NCI-H82 (cell line): ENCODE measurements around the gene IGF1R.
"Not testable (repeated sequence)": the region's sequence is repeated elsewhere in the genome, so short reads cannot be mapped to it uniquely, and the experiment has no call there.

Source experiments
- DNase-seq: peaks from one replicate; lab custom pipeline; 2025; lab: John Stamatoyannopoulos, UW

IGF1R gene

DNA sequence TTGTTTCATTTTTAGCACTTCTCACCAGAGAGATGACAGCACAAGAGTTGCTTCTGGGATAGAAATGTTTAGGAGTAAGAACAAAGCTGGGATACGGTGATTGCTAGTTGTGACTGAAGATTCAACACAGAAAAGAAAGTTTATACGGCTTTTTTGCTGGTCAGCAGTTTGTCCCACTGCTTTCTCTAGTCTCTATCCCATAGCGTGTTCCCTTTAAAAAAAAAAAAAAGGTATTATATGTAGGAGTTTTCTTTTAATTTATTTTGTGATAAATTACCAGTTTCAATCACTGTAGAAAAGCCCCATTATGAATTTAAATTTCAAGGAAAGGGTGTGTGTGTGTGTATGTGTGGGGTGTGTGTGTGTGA is 311.3 kb downstream of the IGF1R start:
- DNase-seq: no peak

DNA sequence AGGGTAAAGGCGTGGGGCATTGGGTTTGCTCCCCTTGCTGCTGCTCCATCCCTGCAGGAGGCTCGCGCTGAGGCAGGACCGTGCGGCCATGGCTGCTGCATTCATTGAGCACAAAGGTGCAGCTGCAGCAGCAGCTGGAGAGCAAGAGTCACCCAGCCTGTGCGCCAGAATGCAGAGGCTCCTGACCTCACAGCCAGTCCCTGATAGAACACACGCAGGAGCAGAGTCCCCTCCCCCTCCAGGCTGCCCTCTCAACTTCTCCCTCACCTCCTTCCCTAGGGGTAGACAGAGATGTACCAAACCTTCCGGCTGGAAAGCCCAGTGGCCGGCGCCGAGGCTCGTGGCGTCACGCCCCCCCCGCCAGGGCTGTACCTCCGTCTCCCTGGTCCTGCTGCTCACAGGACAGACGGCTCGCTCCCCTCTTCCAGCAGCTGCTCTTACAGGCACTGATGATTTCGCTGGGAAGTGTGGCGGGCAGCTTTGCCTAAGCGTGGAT is 312.3 kb downstream of the IGF1R start:
- DNase-seq: no peak

DNA sequence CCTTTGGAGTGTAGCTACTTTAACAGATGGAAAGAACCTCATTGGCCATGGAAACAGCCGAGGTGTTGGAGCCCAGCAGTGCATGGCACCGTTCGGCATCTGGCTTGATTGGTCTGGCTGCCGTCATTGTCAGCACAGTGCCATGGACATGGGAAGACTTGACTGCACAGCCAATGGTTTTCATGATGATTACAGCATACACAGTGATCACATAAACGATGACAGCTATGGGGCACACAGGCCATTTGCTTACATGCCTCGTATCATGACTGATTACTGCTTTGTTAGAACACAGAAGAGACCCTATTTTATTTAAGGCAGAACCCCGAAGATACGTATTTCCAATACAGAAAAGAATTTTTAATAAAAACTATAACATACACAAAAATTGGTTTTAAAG is 315.1 kb downstream of the IGF1R start:
- DNase-seq: no peak

DNA sequence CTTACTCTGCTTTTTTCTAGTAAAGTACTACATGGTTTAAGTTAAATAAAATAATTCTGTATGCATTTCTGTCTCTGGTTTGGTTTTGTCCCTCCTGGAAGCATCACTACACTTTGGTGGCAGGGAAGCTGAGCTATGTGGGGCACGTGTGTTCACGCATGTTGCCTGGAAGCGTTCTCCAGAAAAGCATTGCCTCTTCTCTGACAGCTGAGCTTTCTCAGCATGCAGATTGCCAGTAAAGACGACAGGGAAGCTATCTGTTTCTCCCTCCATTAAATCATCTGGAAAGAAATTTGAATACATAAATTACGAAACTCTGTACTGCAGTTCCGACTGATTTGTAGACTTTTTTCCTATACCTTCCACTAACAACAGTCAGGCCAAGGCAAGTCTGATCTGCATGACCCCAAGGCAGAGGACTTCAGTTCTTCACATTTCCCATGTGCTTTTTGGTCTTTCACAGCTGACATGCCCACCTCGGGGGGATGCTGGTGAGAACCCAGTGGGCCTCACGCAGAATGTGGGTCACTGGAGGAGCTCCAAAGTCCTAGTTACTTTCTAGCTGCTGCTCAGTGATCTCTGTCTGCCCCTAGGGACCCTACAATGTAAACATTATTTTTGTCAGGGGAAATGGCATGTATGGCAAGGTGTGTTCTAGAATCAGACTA is 316.3 kb downstream of the IGF1R start:
- DNase-seq: no peak

DNA sequence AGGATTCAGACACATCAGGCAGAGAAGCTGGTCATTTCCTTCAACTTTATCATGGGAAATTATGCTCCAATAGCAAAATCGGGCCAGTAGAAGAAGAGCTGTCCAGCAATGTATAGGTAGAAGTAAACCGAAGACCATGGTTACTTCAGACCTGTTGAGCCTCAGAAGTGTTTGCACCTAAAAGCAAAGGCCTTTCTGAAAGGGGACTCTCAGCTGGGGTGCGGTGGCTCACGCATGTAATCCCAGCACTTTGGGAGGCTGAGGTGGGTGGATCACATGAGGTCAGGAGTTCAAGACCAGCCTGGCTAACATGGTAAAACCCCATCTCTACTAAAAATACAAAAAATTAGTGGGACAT is 316.8 kb downstream of the IGF1R start:
- not testable (repeated sequence) for DNase-seq

DNA sequence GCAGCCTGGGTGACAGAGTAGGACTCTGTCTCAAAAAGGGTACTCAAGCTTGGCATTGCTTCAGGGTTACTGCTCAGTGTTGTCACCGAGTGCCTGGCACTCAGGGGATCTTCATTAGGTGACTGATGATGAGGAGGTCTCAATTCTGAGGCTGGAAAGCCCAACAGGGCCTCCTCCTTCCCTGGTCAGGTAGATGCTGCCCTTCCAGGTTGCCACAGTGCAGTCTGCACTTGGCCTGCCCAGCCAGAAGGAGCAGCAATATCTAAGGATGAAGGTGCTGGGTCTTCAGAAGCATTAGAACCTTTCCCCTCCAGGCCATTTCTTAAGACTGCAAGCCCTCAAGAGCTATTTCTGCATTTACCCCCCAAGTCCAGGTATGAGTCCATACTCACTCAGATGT is 317.3 kb downstream of the IGF1R start:
- no peak for DNase-seq

DNA sequence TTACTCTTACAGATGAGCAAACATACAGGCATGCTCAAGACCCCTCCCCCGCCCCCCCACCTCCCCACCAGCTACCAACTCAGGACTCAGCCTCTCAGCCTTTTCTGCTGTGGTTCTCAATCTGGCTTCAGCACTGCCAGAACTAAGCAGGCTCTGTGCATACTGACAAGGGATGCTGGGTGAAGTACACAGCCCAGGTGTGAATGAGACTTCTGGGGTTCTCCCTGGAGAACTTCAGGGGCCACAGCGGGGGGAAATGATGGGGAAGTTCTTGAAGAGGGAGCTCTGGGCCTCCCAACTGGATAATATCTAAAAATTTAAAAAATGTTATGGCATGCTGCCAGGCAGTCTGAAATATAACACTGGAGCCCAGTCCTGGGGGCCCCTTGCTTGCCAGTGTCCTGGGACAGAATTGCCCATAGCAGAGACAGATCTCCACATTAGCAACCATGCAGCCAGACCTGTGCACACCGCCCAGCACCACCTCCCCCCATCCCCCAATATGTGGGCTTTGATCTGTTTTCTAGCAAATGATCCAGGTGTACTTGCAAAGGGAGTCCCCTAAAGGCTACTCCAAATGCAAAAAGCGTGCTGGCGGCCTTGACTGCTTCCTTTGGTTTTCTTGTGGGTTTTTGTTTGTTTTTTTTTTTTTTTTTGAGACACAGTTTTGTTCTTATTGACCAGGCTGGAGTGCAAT is 317.9 kb downstream of the IGF1R start:
- DNase-seq: no peak

DNA sequence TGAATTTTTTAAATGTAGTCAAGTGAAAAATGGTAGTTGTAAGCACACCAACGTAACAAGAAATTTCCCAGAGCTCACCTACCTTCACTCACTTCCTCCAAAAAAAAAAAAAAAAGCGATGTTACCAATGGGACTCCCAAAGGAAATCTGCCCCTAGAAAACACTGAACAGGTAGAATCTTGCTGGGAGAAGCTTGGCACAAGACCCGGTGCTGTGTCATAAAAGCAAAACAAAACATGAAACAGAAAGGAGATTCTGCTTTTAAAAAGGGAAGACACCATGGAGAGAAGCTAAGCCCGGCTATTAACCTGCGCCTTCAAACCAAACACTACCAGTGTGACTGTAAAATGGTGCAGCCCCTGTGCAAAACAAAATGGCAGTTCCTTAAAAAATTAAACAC is 318.8 kb downstream of the IGF1R start:
- DNase-seq: no peak

DNA sequence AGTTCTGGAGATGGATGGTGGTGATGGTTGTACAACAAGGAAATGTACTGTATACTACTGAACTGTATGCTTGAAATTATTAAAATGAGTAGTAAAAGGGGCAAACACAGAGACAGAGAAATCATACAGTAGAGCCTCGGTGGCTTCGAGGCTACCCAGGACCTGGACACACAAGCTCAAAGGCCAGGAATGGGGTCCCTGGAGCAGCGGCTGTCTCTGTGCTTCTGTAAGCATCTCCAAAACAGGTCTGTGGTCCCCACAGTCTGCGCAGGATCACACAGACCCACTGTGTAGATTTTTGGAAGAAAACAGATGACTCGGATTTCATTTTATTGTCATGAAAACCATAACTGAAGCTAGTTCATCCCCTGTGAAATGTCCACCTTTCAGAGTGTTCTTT is 319.6 kb downstream of the IGF1R start:
- DNase-seq: no peak

DNA sequence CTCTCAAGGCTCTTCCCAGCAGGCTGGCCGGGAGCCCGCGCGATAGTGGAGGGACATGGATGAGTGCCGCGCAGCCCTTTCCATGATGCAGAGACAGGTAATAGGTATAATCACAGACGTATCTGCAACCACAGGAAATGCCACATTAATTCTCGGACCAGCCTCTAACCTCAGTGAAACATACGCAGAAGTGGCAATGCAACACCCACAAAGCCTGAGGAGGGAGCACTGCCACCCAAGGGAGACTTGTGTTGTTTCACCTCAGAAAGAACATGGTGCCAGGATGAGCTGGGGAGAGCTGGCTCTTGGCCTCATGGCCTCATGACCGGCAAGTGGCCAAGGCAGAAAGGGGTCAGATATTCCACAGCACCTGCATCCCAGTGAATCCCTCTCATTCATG is 320.2 kb downstream of the IGF1R start:
- no peak for DNase-seq

DNA sequence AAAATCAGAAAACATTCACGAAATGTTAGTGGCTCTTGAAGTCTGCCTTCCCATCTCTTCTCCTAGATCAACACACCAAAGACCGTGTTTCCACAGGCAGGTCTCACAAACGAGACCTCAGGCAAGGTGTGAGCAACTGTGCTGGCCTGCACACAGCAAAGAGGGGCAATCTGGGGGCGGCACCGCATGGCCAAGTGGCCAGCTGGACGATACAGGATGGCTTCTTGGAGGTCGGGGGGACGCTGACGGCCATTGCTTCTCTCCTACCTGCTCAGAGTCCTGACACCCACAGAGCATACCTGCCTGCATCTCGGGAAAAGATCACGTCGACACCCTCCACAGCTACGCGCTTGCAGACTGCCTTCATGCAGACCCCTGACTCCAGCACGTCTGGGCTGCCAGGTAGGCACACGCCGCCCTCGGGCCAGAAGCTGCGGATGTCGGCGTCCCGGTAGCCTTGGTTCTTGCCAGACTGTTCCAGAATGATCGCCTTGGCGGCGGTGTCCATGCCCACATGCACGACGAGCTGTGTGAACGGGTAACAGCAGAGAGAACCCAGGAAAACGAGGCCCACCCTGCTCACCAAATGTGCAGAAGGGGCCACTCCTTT is 320.9 kb downstream of the IGF1R start:
- no peak for DNase-seq

DNA sequence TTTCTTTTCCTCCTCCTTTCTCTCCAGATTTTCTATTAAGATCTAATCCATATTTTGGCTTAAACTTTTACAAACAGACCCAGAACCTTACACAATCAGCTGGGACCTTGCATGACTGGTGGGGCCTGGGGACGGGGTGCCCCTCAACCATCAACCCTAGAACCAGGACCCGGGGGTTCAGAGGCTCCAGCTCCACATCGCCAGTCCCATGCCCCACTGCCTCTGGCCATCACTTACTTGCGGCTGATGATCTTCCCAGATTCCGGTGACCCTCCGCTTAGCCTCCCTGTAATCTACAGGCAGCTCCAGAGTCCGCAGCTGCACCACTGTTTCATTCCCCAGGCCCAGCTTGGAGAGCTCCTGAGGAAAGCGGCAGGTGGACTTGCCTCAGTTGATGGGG is 322.5 kb downstream of the IGF1R start:
- no peak for DNase-seq

DNA sequence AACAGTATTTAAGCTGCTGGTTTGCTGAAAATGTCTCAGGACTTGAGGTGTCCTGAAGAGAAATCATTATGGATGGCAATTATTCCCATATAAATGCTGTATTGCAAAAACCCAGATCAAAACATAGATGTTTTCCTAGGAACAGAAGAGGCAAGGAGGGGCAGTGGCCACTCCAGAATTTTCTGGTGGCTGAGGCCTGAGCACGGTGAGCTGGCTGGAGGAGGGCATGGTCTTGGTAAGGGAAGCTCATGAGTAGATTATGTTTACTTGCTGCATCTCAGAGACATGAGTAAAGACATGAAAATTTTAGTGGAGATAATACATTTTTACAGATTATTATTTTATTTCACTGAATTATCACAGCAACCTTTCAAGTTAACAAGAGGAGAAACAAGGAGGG is 328.2 kb downstream of the IGF1R start:
- no peak for DNase-seq

DNA sequence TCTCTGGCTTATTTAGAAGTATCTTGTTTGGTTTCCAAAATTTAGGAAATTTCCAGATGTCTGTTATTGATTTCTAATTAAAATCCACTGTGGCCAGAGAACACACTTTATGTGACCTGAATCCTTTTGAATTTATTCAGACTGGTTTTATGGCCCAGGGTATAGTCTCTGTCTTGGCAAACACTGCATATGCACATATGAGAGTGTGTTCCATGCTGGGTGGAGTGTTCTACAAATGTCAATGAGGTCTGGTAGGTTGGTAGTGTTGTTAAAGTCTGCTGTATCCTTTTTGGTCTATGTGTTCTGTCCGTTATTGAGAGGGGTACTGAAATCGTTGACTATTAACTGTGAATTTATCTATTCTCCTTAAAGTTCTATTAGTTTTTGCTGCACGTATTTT is 329.1 kb downstream of the IGF1R start:
- no peak for DNase-seq

DNA sequence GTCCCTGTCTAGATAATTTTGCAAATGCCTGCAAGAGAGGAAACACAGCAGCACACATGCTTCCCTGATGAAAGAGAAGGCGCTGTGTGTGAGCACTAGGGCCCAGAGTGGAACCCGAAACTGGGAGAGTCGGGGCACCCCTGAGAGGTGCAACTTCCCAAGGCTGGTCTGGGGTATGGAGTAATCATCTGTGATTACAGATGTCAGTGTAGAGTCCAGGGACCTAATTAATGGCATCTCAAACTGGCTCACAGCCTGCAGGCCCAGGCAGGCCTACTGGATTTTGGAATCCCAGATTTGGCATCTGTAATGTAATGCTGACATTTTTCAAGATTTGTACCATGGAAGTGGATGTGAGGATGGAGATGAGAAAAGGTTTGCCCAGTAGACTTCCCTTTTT is 329.8 kb downstream of the IGF1R start:
- no peak for DNase-seq

DNA sequence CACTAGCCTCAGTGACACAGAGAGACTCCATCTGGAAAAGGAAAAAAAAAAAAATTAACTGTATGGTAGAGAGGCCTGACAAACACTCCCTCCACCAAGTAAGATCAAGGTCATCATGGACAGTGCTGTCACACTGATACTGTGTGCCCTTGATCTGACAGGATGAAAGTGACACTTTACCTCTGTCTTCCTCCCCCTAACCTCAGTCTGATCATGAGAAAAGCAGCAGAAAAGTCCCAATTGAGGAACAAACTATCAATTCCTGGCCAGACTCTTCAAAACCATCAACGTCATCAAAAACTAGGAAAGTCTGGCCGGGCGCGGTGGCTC is 332.5 kb downstream of the IGF1R start:
- no peak for DNase-seq

DNA sequence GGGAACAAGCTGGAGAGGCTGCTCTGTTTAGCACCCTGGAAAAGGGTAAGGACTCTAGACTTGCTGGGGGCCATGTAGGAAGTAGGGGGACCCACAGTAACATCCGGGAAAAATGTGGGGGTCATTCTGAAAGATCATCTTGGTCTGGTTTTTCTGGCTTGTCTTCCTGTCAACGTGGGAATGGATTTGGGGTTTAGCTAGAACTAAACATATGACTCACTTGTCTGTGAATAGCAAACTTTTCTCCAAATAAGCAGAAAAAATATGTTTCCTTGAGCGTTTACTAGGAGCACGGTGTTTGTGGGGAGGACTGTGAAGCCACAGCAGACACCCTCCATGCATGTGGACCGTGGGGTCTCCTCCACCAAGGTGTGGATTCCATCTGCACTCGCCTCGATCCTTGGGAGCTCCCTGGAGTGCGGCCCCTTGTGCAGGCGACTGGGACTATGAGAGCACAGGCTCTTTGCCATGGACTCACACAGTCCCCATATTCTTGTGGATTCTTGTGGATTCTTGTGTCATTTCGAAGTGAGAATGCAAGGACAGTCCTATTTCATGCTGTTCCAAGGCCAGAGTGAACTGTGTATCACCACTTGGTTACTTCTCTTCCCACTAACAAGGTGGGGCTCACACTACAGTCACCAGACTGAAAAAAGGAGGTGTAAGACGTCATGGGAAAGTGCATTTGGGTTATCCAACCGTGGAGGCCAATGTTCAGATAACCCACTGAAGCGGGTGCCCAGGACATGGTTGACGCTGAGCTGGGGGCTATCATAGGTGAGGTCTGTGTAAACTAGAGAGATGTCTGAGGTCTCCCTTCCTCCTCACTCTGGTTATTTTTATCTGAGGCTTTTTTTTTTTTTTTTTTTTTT is 333.7 kb downstream of the IGF1R start:
- DNase-seq: no peak

DNA sequence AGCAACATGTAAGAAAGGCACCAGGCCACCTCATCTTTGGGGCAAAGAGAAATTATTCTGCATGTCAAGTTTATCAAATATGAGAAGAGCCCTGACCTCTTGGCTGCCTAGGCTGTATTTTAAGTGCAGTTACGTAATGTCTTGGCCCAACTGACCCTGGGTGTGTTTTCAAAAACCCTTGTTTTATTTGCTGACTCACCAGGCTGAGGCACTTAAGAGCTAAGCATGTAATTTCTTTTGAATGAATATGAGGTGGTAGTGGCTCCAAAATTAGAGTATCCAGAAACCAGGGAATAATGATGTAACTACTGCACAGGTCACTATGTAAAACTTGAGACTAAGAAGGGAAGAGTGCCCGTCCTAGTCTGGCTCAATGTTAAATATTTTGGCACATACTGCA is 335.0 kb downstream of the IGF1R start:
- no peak for DNase-seq

DNA sequence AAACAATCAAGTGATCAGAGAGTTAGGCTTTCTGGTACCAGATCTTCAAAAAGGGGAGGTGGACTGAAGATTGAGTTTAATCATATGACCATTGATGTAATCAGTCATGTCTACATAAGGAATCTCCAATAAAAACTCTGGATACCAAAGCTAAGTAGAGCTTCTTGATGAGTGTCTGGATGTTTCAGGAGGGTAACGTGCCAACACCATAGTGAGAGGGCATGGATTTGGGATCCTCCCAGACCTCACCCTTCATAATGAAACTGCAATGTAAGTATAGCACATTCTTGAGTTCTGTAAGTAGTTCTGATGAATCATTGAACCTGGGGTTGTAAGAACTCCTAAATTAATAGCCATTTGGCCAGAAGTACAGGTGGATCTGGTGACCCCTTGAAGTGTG is 337.9 kb downstream of the IGF1R start:
- no peak for DNase-seq

DNA sequence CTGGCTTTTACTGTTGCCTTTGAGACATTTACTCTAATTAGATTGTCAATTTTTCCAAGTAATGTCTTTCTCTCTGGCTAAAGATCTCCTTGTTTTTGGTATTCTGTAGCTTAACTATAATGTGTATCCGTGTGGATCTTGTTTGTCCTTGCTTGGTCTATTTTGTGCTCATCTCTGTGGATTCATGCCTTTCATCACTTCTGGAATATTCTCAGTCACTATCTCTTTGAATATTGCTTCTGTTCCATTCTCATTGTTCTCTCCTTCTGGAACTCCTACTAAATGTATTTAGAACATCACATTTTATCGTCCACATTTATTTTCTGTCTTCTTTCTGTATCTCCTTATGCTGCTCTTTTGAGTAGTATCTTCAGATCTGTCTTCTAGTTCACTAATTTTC is 346.6 kb downstream of the IGF1R start:
- DNase-seq: no peak

DNA sequence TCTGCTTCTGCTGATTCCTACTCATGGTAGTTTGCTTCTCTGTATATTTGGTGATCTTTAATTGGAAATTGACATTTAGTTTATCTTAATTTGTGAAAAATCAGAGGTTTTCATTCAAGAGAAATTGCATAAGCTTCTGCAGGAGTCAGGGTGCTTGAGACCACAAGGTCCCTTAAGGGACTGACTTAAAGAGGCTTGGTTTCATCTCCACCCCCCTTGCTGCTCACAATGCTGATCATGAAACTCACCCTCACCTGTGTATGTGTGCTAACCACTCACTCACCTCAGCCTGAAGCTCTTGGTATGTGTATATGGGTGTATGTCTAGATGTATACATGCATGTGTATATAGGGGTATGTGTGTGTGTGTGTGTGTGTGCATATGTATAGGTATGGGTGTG is 347.8 kb downstream of the IGF1R start:
- DNase-seq: peak; percentile 30

DNA sequence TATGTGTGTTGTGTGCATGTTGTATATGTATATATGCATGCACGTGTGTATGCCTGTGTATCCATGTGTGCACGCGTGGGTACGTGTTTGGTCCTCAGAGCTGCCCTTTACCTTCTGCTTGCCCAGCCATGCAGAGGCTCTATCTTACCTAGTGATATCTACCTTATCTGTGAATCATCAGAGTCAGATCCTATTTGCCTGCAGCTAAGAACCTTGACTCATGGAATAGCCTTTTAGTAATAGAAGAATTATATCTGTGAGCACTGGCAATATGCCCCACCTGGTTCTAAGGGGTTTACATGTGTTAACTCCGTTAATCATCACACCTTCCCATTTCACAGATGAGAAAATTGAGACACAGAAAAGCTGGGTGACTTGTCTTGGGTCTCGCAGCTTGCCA is 348.3 kb downstream of the IGF1R start:
- no peak for DNase-seq

DNA sequence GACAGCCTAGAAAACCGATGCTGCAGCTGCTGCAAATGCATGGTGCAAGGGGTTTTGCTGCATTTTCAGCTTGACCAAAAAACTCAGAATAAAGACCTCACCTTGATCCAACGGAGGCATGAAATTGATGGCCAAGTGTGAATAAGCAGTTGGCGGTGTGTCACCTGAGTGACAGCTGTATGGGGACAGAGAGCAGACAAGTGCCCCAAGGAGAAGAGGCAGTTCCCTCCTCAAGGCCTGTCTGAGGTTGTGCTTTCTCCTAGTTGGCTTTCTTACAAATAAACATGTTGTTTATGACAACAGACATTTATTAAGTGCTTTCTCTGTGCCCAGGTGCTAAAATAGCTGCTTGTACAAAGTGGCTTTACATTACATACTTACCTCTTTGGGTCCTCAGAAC is 349.0 kb downstream of the IGF1R start:
- no peak for DNase-seq
